OCI-LY7 (cell line): ENCODE measurements around the gene B3GLCT. TPM values are rescaled to one million over a fixed set of nuclear protein-coding genes. Genes with fewer than 3 reads are reported as not detected.

Experiments
- BruUV-seq: library from RNA; stranded (reverse); fragments of 400-500 nt; replicated peaks from 2 replicates; lab custom pipeline; 2021; lab: Mats Ljungman, UMichigan
- CTCF ChIA-PET: fragments of 300-600 bp; sonication (Branson Sonifier 250); formaldehyde crosslinking; loops from one replicate; lab custom pipeline; 2022; ENCODE audit warnings: antibody characterized with exemption; ENCODE audit not compliant: unreplicated experiment; lab: Charles Lee
- POLR2A ChIA-PET: fragments of 300-600 bp; sonication (Branson Sonifier 250); formaldehyde crosslinking; loops from one replicate; lab custom pipeline; 2022; ENCODE audit warnings: antibody characterized with exemption; lab: Charles Lee
- DNase-seq: peaks from one replicate; pipeline ENCODE4 v3.0.0-alpha.2; 2015; ENCODE audit warnings: low spot score
- H2AFZ ChIP-seq: fragments of 200-600 bp; sonication (generic), shearing (Covaris generic); 2 replicates; pipeline ENCODE4 v1.6.1; 2014; ENCODE audit warnings: mild to moderate bottlenecking, antibody characterized with exemption, low read length, moderate library complexity
- H3K27ac ChIP-seq: fragments of 200-600 bp; sonication (generic); 2 replicates; pipeline ENCODE4 v1.5.1; 2014; ENCODE audit warnings: mixed run types, low read depth, mild to moderate bottlenecking, moderate library complexity, low read length, inconsistent platforms; ENCODE audit not compliant: poor library complexity, severe bottlenecking
- H3K36me3 ChIP-seq: fragments of 200-600 bp; sonication (generic); 2 replicates; pipeline ENCODE4 v1.6.1; 2014; ENCODE audit warnings: mild to moderate bottlenecking, antibody characterized with exemption, low read length, moderate library complexity, mixed read lengths; ENCODE audit not compliant: insufficient read depth
- H3K4me1 ChIP-seq: fragments of 200-600 bp; sonication (generic); 2 replicates; pipeline ENCODE4 v1.5.1; 2014; ENCODE audit warnings: mild to moderate bottlenecking, low read length; ENCODE audit not compliant: insufficient read depth, poor library complexity, severe bottlenecking
- H3K4me2 ChIP-seq: fragments of 200-600 bp; sonication (generic); 2 replicates; pipeline ENCODE4 v1.6.1; 2014; ENCODE audit warnings: mild to moderate bottlenecking, low read length
- H3K4me3 ChIP-seq: fragments of 200-600 bp; sonication (generic); 2 replicates; pipeline ENCODE4 v1.5.1; 2014; ENCODE audit warnings: mild to moderate bottlenecking, low read depth, low read length; ENCODE audit not compliant: poor library complexity, severe bottlenecking
- H3K79me2 ChIP-seq: fragments of 200-600 bp; sonication (generic); 2 replicates; pipeline ENCODE4 v1.6.1; 2016; ENCODE audit warnings: low read depth, mild to moderate bottlenecking, low read length, moderate library complexity, mixed read lengths; ENCODE audit not compliant: insufficient read depth
- H3K9me2 ChIP-seq: fragments of 200-600 bp; sonication (generic); 2 replicates; pipeline ENCODE4 v1.6.1; 2016; ENCODE audit warnings: mild to moderate bottlenecking, low read length, mixed read lengths; ENCODE audit not compliant: insufficient read depth
- H3K9me3 ChIP-seq: fragments of 200-600 bp; sonication (generic); 2 replicates; pipeline ENCODE4 v1.6.1; 2014; ENCODE audit warnings: mild to moderate bottlenecking, mixed run types, low read length, mixed read lengths
- H4K20me1 ChIP-seq: fragments of 200-600 bp; sonication (generic); 2 replicates; pipeline ENCODE4 v1.6.1; 2014; ENCODE audit warnings: mild to moderate bottlenecking, antibody characterized with exemption, low read length, moderate library complexity, mixed read lengths; ENCODE audit not compliant: insufficient read depth
- CTCF ChIP-seq: fragments of 200-600 bp; sonication (generic); conservative IDR thresholded peaks from 2 replicates; pipeline ENCODE4 v1.5.1; 2014; ENCODE audit warnings: mild to moderate bottlenecking, antibody characterized with exemption, low read length, moderate library complexity, mixed read lengths
- EZH2phosphoT487 ChIP-seq: fragments of 200-600 bp; sonication (generic); IDR thresholded peaks from 2 replicates; pipeline ENCODE4 v1.6.1; 2018; ENCODE audit warnings: low read depth, borderline replicate concordance, mild to moderate bottlenecking, mixed run types, antibody characterized with exemption, low read length, moderate library complexity, mixed read lengths
- intact Hi-C: fragments of 100-400 bp; cut with micrococcal nuclease; formaldehyde crosslinking; loops from one replicate; pipeline ENCODE4 v1.10.0; 2022; ENCODE audit not compliant: unreplicated experiment
- total RNA-seq, 2 experiments: library from RNA; depleted of rRNA in 1 of 2; stranded (reverse); fragments of >200 nt in 1 of 2; shearing (Covaris generic) in 1 of 2; gene quantifications; 2 replicates each; pipeline ENCODE4 v1.2.3, GENCODE V29; 2014 to 2022

B3GLCT gene
- total RNA-seq, 2 experiments from 2014 or later = 3.7 to 4.3 TPM

GRCh38 chr13:31179754-31180153 lies 20.0 kb upstream of the B3GLCT start:
- H3K36me3 ChIP-seq = no peaks in the 10 kb centered on the region
- no peak overlapping the region; the same call in 1 of the 2 replicates for H2AFZ ChIP-seq
- no peak overlapping the region for H3K4me2 ChIP-seq
- no peaks in the 10 kb centered on the region for H4K20me1 ChIP-seq
- TF ChIP-seq EZH2phosphoT487 = no peak
- no peak for TF ChIP-seq CTCF
- BruUV-seq = no TSS peak
- H3K4me3 ChIP-seq = no peak overlapping the region
- H3K79me2 ChIP-seq = no peaks in the 10 kb centered on the region
- H3K27ac ChIP-seq = no peak overlapping the region
- no peak for DNase-seq
- ChIA-PET POLR2A (no interaction called here), CTCF (interaction anchor here (0.6 kb wide), 1 partner anchor 20 kb away, joined by 3 read pairs; the partner anchor contains the start of gene B3GLCT)
- no peaks in the 10 kb centered on the region for H3K9me2 ChIP-seq
- H3K4me1 ChIP-seq = no peaks in the 10 kb centered on the region
- H3K9me3 ChIP-seq = no peaks in the 10 kb centered on the region
- intact Hi-C loops = no loop called here

DNA sequence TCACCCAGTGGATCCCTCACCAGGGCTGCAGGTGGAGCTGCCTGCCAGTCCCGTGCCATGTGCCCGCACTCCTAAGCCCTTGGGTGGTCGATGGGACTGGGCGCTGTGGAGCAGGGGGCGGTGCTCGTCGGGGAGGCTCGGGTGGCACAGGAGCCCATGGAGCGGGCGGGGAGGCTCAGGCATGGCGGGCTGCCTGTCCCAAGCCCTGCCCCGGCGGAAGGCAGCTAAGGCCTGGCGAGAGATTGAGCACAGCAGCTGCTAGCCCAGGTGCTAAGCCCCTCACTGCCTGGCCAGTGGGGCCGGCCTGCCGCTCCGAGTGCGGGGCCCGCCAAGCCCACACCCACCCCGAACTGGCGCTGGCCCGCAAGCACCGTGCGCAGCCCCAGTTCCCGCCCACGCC lies 16.8 kb upstream of the B3GLCT start:
- H3K79me2 ChIP-seq = no peaks in the 10 kb centered on the region
- no peak overlapping the region for H2AFZ ChIP-seq
- ChIA-PET POLR2A (interaction anchor here (1.0 kb wide), 1 partner anchor 12 kb away, joined by 3 read pairs; no protein-coding TSS in a partner anchor), CTCF (interaction anchor here (0.6 kb wide), 1 partner anchor 189 kb away, joined by 3 read pairs; no protein-coding TSS in a partner anchor)
- BruUV-seq = no TSS peak
- H3K4me1 ChIP-seq = no peaks in the 10 kb centered on the region
- H4K20me1 ChIP-seq = no peaks in the 10 kb centered on the region
- H3K9me3 ChIP-seq = no peaks in the 10 kb centered on the region
- DNase-seq = no peak
- H3K4me2 ChIP-seq = no peak overlapping the region
- H3K4me3 ChIP-seq = no peak overlapping the region
- H3K36me3 ChIP-seq = no peaks in the 10 kb centered on the region
- intact Hi-C loops = no loop called here
- H3K27ac ChIP-seq = no peak overlapping the region
- TF ChIP-seq EZH2phosphoT487 (no peak), CTCF (no peak)
- H3K9me2 ChIP-seq = no peaks in the 10 kb centered on the region

- Histone ChIP-seq H3K36me3 (no peaks in the 10 kb centered on the region), H2AFZ (no peak overlapping the region), H3K79me2 (no peaks in the 10 kb centered on the region), H3K4me3 (no peak overlapping the region), H3K4me1 (no peaks in the 10 kb centered on the region), H3K9me3 (no peaks in the 10 kb centered on the region), H3K4me2 (no peak overlapping the region), H3K27ac (no peak overlapping the region), H4K20me1 (no peaks in the 10 kb centered on the region), H3K9me2 (no peaks in the 10 kb centered on the region)
- intact Hi-C loops = no loop called here
- ChIA-PET POLR2A (no interaction called here), CTCF (no interaction called here)
- DNase-seq = no peak
- TF ChIP-seq CTCF = no peak
- no peak for TF ChIP-seq EZH2phosphoT487
- no TSS peak for BruUV-seq
Observed at GRCh38 chr13:31184451-31184850, 15.3 kb upstream of the B3GLCT start.
